Measurements from ENCODE around the gene ZBTB21. TPM values are rescaled to one million over a fixed set of nuclear protein-coding genes. Genes with fewer than 3 reads are reported as not detected.

The ZBTB21 gene
- total RNA-seq, 1 experiment from 2014 or later, result 17.9 TPM

DNA sequence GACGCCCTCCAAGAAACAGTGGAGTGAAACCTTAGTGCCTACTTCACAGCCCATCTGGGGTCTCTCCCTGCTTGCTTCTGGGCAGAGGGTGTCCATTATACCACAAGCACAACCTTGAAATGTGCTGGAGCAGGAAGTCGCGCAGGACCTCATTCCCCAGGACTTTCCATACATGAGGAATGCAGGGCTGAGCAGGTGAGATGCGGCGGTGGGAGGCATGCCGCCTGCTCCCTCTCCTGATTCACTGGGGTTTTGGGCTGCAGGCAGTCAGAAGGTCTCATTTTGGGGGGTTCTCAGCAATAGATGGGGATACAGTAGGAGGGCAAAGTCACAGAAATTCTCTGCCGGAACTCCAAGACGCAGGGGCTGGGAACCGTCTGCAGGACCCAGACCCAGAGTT lies 45.3 kb upstream of the ZBTB21 start:
- no peak overlapping the region for H3K27ac ChIP-seq (ENCODE audit: low read length)
- H3K9me3 ChIP-seq (ENCODE audit: control insufficient read depth, insufficient read depth, low read depth, low read length), result no peaks in the 10 kb centered on the region
- no peak overlapping the region for H3K4me3 ChIP-seq (ENCODE audit: low read depth in 2 of 2, low read length in 2 of 2)
- intact Hi-C loops (cut with micrococcal nuclease; ENCODE audit: unreplicated experiment), result no loop called here
- in situ Hi-C loops (cut with HindIII; ENCODE audit: low pct_unique_long_range_greater_than_20kb, low sequenced_read_pairs), result no loop called here
- no TSS peak for BruUV-seq (replicated peaks)
- DNase-seq (ENCODE audit: low read depth, low spot score) (no peak), ATAC-seq (no peak)
- H3K36me3 ChIP-seq (ENCODE audit: control insufficient read depth, insufficient read depth, low read length), result no peaks in the 10 kb centered on the region
- no peaks in the 10 kb centered on the region for H3K27me3 ChIP-seq (ENCODE audit: control insufficient read depth, insufficient read depth, low read length)
- ChIA-PET POLR2A (no interaction called here), CTCF (no interaction called here)
- H3K4me1 ChIP-seq (ENCODE audit: control insufficient read depth, insufficient read depth, low read length), result no peaks in the 10 kb centered on the region; the same call in 1 of the 2 replicates
- TF ChIP-seq POLR2AphosphoS5 (IDR thresholded peaks at IDR 0.05; ENCODE audit: low read depth, low read length), result no peak
- TF ChIP-seq, protein P1, sequence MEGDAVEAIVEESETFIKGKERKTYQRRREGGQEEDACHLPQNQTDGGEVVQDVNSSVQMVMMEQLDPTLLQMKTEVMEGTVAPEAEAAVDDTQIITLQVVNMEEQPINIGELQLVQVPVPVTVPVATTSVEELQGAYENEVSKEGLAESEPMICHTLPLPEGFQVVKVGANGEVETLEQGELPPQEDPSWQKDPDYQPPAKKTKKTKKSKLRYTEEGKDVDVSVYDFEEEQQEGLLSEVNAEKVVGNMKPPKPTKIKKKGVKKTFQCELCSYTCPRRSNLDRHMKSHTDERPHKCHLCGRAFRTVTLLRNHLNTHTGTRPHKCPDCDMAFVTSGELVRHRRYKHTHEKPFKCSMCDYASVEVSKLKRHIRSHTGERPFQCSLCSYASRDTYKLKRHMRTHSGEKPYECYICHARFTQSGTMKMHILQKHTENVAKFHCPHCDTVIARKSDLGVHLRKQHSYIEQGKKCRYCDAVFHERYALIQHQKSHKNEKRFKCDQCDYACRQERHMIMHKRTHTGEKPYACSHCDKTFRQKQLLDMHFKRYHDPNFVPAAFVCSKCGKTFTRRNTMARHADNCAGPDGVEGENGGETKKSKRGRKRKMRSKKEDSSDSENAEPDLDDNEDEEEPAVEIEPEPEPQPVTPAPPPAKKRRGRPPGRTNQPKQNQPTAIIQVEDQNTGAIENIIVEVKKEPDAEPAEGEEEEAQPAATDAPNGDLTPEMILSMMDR (IDR thresholded peaks at IDR 0.05), result no peak
- no peak for TF ChIP-seq SIN3A (IDR thresholded peaks at IDR 0.05; ENCODE audit: borderline replicate concordance, insufficient read depth, low read depth, low read length)
- TF ChIP-seq REST (IDR thresholded peaks at IDR 0.05; ENCODE audit: insufficient read depth in 1 of 2, low read depth in 2 of 2, low read length in 1 of 2), result no peak
- no peak for TF ChIP-seq TCF7L2 (IDR thresholded peaks at IDR 0.05; ENCODE audit: low read depth, low read length)

- Histone ChIP-seq H3K27ac (ENCODE audit: low read length) (no peak overlapping the region), H3K4me3 (ENCODE audit: low read depth in 2 of 2, low read length in 2 of 2) (no peak overlapping the region), H3K4me1 (ENCODE audit: control insufficient read depth, insufficient read depth, low read length) (no peaks in the 10 kb centered on the region), H3K27me3 (ENCODE audit: control insufficient read depth, insufficient read depth, low read length) (no peaks in the 10 kb centered on the region), H3K36me3 (ENCODE audit: control insufficient read depth, insufficient read depth, low read length) (no peaks in the 10 kb centered on the region), H3K9me3 (ENCODE audit: control insufficient read depth, insufficient read depth, low read depth, low read length) (no peaks in the 10 kb centered on the region)
- in situ Hi-C loops (cut with HindIII; ENCODE audit: low pct_unique_long_range_greater_than_20kb, low sequenced_read_pairs) (no loop called here), intact Hi-C loops (cut with micrococcal nuclease; ENCODE audit: unreplicated experiment) (no loop called here)
- ChIA-PET CTCF (no interaction called here), POLR2A (no interaction called here)
- DNase-seq (ENCODE audit: low read depth, low spot score) (no peak), ATAC-seq (no peak)
- BruUV-seq (replicated peaks), result no TSS peak
- TF ChIP-seq TCF7L2 (IDR thresholded peaks at IDR 0.05; ENCODE audit: low read depth, low read length) (no peak), POLR2AphosphoS5 (IDR thresholded peaks at IDR 0.05; ENCODE audit: low read depth, low read length) (no peak), SIN3A (IDR thresholded peaks at IDR 0.05; ENCODE audit: borderline replicate concordance, insufficient read depth, low read depth, low read length) (no peak), REST (IDR thresholded peaks at IDR 0.05; ENCODE audit: insufficient read depth in 1 of 2, low read depth in 2 of 2, low read length in 1 of 2) (no peak)
- TF ChIP-seq, protein P1 (IDR thresholded peaks at IDR 0.05), result no peak
Measured at GRCh38 chr21:42051788-42052187, 41.6 kb upstream of the ZBTB21 start.
